GM18858 (cell line): ENCODE measurements around the gene OSBPL7.

Experiments used
- ATAC-seq: cut with Tn5 transposase; IDR thresholded peaks from one replicate; pipeline ENCODE4 v1.9.1; 2021; ENCODE audit not compliant: unreplicated experiment

The OSBPL7 gene

DNA sequence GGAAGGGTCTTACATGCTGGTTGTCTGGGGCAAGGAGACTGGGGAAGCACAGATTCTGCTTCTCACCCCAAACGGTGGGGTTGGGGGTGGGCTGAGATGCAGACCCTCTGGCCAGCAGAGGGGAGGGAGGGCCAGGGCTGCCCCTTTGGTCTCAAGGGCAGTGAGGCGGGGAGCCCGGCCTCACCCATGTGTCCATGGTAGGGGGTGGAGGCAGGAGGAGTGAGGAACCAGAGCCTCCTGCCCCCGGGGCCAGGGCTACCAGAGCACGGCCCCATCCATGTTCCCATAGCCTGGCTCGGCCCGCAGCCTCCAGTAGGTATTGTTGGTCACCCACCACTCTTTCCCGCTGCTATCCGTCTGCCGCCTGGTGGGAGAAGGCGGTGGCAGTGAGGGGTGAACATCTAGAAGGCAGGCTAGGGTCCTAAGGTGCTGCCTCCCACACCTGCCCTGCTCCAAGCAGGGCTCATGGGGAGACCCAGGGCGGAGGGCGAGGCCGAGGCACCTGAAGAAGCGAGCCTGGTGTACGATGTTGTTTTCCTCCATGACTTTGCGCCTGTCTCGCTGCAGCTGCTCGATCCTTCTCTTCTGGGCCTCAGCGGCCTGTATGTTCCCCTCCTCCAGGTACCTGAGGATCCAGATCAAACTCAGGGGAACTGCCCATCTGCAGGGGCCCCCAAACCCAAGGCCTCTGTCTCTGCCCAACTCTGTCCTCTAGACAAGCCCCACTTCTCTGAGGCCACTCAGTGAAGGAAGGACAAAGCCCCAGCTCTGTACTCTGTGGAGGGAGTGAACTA lies 13.4 kb downstream of the OSBPL7 start:
- no peak for ATAC-seq

DNA sequence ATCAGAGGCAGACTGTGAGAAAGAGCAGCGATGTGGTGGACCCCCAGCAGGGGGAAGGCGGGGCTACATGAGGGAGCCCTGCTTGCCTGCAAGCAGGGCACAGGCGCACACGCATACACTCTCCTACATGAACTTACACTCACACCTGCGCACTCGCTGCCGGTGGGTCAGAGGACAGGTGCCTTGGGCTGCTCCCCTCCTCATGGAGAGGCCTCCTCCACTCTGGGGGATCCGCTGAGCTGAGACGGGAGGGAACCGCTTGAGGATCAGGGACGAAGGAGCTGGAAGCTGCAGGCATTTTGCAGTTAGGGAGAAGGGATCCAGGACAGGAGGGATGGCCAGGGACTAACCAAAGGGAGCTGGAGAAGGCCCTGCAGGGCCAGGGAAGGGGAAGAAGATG lies 14.2 kb downstream of the OSBPL7 start:
- ATAC-seq = no peak

- ATAC-seq = no peak
Measured at GRCh38 chr17:47806913-47807255, 14.7 kb downstream of the OSBPL7 start.

DNA sequence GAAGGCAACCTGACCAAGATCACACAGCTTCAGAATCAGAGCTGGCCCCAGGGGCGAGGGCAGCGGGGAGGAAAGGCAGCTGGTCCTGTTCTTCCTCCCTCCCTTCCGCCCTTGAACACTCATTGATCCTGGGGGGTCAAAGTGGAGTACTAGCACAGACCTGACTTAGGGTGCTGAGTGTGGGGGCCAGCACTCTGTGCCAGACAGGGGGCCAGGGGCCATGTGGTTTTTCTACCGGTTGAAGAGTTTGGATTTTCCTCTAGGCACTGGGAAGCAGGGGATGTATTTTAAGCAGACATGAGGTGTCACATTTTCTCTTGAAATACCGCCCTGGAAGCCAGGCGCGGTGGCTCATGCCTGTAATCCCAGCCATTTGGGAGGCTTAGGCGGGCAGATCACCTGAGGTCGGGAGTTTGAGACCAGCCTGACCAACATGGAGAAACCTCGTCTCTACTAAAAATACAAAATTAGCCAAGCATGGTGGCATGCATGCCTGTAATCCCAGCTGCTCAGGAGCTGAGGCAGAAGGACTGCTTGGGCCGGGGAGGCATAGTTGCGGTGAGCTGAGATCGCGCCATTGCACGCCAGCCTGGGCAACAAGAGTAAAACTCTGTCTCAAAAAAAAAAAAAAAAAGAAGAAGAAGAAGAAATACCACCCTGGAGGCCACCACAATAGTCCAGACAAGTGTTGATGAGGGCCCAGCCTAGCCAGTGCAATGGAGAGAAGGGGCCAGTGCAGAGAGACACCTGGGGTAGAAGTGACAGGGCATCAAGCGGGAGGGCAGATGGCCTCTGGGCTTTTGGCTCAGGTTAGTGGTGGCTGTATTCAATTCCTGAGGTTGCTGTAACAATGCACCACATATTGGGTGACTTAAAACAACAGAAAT lies 15.3 kb downstream of the OSBPL7 start:
- no peak for ATAC-seq

- ATAC-seq = no peak
Measured at GRCh38 chr17:47804461-47804860, 17.1 kb downstream of the OSBPL7 start.

- ATAC-seq = no peak
Measured at GRCh38 chr17:47803751-47804150, 17.8 kb downstream of the OSBPL7 start.

GRCh38 chr17:47803201-47803600 lies 18.4 kb downstream of the OSBPL7 start:
- ATAC-seq = no peak

GRCh38 chr17:47802341-47803022 lies 19.1 kb downstream of the OSBPL7 start:
- ATAC-seq = no peak

DNA sequence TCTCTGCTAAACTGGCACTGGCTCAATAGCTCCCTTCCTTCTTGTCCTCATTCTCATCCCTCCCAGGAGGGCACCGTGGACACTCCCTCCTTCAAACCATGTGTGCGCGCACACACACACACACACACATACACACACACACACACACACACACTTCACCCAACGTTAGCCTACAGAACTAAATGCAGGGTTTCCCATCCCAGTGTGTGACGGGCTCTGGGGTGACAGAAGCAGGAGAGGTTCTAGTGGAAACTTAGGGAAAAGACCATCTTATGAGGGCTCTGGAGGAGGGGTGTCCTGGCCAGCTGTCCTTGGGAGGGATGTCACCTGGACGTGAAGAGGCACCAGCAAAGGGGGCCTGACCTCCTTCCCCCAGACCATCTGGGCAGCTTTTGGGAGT lies 19.7 kb downstream of the OSBPL7 start:
- ATAC-seq = no peak

DNA sequence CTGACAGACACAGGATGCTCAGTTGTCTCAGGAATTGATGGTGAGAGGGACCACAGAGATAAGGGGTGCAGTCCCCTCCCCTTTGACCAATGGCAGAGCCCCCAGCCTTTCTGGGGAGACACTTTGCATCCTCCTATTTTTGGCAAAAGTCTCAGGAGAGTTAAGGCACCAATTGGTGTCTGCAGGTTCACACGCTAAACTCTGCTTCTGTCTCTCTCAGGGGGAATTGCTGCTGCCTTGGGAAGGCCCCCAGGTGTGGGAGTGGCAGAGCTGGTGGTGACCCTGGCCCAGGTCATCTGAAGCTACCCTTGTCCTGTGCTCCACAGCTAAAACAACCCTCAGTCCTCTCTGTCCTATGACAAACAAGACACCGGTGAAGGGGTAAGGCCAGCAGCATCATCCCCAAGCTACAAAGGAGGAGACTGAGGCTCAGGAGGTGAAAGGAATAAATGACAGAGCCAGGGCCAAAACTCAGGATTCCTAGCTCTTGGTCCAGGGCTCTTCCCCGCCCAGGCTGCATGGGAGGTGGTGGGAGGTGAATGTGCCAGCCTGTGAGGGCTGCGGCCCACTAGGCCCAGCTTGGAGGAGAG lies 20.3 kb downstream of the OSBPL7 start:
- ATAC-seq = no peak

- no peak for ATAC-seq
Measured at GRCh38 chr17:47800686-47801085, 20.9 kb downstream of the OSBPL7 start.

DNA sequence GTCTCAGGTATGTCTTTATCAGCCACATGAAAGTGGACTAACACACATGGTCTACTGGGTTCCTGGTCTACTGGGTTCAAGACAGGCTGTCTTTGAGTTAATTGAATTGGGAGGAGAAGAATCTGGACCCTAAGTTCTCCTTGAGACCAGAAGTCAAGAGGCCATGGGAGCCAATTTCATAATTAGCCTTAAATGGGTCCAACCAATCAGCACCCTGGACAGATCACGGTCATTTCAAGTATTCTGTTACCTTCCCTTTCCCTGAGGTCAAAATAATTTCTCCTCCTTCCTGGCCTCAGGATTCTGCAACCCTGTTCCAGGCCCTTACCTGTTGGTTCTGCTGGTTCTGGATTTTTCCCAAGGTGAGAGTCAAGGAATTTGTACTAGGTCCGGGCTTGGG lies 23.8 kb downstream of the OSBPL7 start:
- ATAC-seq = no peak

- ATAC-seq = no peak
Measured at GRCh38 chr17:47792979-47793378, 28.6 kb downstream of the OSBPL7 start.

DNA sequence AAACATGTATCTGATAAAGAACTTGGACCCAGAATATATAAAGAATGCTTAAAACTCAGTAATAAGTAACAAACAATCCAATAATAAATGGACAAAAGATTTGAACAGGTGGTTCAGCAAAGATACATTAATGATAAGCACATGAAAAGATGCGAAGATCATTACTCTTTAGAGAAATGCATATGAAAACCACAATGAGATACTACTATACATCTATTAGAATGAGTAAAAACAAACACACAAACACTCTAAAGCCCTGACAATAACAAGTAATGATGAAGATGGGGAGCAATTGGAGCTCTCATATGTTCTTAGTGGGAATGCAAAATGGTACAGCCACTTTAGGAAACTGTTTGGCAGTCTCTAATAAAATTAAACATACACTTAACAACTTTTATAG lies 29.1 kb downstream of the OSBPL7 start:
- no peak for ATAC-seq

DNA sequence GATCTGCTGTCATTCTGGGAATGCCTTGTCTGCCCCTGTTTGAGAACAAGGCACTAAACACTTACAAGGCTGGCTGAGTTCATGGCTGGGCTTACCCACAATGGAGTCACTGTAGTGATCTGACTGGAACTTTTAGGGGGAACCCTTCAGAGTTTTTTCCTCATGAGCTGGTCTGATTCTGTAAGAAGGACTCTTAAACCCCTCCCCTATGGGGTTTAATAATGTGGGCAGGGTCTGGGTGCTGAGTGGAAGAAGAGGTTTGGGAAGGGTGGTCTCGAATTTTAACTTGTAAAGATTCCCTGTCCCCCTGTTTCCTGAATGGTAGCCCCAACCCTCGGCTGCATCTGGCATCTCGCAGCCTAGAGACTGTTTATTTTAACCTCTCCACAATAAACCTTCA lies 30.6 kb downstream of the OSBPL7 start:
- no peak for ATAC-seq

DNA sequence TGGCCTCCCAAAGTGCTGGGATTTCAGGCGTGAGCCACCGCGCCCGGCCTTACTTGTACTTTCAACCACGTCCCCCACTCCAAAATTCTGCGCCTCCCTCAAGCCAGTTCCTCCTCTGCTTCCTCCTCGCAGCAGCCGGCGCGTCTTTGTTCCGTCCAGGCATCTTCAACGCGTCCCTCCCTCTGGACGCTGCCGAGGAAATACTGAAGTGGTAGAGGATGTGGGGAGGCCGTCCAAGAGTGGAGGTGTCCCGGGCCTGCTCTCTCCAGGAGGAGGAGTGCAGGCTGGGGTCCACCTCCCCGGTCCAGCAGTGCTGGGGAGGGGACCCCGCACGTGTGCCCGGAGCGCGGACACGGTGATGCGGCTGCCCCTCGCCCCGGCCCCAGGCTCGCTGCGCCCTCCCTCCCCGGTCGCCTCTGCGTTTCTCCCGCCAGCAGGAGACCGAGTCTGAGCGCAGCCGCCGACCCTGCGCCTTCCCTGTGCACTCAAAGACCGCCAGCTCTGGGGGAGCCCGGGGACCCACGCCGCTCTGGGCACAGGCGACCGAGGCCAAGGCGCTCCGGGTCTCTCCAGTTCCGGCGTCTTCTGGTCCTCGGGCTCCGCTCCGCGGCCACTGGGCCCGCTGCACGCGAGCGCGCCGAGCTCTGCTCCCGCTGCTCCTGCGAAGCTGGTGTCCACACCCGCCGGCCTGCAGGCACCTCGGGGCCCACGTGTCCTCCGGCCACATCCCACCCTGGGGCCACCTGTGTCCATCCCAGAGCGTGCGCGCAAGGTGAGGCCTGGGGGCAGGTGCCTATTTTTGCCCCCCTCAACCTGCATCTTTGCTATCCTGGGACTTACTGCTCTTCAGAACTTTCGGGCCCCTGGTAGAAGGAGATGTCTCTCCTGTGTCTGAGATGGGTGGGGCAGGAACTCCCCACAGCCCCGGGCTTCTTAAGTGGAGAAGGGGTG lies 31.7 kb downstream of the OSBPL7 start:
- ATAC-seq = no peak

DNA sequence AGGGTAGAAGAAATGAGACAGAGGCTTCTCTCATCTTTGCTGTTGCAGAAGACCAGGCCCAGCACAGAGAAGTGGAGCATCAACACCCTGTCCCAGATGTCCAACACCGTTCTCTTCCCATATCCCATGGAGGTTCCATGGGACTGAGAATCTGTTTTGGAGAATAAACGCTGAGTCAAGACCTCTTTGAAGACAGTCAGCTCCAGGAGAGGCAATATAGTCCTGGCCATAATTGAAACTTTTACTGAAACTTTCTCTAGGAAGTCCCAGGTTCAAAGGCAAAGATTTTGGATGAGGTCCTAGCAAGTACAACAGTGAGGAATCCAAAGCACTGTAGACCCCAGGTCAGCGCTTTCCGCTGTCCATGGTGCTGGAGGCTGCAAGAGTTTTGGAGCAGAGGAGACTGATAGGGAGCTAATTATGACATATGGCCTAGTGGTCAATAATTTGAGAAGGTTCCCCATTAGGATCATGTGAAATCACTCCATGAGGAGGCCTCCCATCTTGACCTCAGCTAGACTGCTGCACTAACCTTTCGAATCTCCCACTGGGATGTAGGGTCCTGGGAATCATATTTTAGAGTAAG lies 36.0 kb downstream of the OSBPL7 start:
- ATAC-seq = no peak

DNA sequence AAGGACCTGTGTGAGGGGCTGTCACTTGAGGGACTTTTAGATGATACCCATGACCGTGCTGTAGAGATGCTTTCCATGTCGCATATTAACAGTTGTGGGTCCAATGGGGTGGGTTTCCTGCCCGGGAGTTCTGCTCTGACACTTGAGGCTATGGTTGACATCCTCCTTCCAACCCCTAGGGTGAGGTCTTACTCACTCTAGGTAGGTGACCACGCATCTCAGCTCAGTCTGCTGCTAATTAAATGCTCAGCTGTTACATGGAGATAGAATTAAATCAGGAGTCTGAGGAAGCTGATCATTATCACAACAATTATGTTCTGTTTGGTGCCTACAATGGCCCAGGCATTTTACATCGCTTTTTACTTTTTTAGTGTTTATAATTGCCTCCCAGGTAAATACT lies 40.2 kb downstream of the OSBPL7 start:
- ATAC-seq = no peak

DNA sequence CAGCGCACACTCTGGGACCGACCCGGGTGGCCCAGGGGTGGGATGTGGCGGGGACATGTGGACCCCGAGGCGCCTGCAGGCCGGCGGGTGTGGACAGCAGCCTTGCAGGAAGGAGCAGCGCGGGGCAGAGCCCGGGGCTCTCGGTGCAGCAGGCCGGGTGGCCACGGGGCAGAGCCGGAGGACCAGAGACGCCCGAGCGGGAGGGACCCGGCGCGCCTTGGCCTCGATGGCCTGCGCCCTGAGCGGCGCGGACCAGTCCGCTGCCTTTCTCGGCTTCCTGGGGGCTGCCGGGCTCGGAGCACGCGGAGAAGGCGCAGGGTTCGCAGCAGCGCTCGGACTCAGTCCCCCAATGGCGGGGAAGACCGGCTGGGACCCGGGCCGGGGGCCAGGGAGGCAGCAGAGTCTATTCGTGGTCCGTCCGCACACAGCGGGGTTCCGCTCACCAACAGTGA lies 43.4 kb downstream of the OSBPL7 start:
- ATAC-seq = no peak
